ENCODE data around the gene MED13L. TPM values are rescaled to one million over a fixed set of nuclear protein-coding genes. Genes with fewer than 3 reads are reported as not detected.
A peak's percentile ranks its signal among the peaks of the same experiment; 100 is the strongest.
"Not testable (repeated sequence)": the region's sequence is repeated elsewhere in the genome, so short reads cannot be mapped to it uniquely, and the experiment has no call there.

Gene MED13L
- polyA plus RNA-seq, 1 of the 3 experiments (the other 2 are of a cell fraction), result 17.1 TPM

GRCh38 chr12:116236148-116236731 is 41.3 kb downstream of the MED13L start:
- Histone ChIP-seq H3K79me2 (ENCODE audit: insufficient read depth) (peaks cover 100% of the 10 kb centered on the region), H4K20me1 (ENCODE audit: insufficient read depth) (peaks cover 96% of the 10 kb centered on the region), H2AFZ (ENCODE audit: low read depth) (no peak overlapping the region), H3K9ac (no peak overlapping the region), H3K9me3 (no peaks in the 10 kb centered on the region), H3K4me3 (ENCODE audit: low read depth in 2 of 2, low read length in 1 of 2) (no peak overlapping the region), H3K36me3 (replicated peaks in 1 of 2; ENCODE audit: control insufficient read depth in 1 of 2, insufficient read depth in 2 of 2, low read length in 1 of 2) (peaks cover 0 to 12% of the 10 kb centered on the region in 2 experiments), H3F3A (replicated peaks; ENCODE audit: insufficient read depth) (peaks cover 26% of the 10 kb centered on the region), H3K27ac (ENCODE audit: low read depth in 2 of 2, low read length in 1 of 2) (peak overlapping the region; percentile 31; a peak in 2 of 4 replicates), H3K9me2 (no peaks in the 10 kb centered on the region), H3K4me2 (peak overlapping the region; percentile 8; the same call in 1 of the 2 replicates), H3K4me1 (ENCODE audit: control insufficient read depth in 1 of 2, insufficient read depth in 2 of 2, low read depth in 1 of 2, low read length in 1 of 2) (peaks cover 6 to 22% of the 10 kb centered on the region in 2 experiments; a peak in 3 of 4 replicates), H3K27me3 (ENCODE audit: insufficient read depth) (no peaks in the 10 kb centered on the region)
- ChIA-PET POLR2A (no interaction called here), CTCF (interaction anchor here (0.7 to 3.8 kb wide), 38 partner anchors 8 to 469 kb away, joined by 3 to 38 read pairs (median 4); no protein-coding TSS in a partner anchor)
- WGBS (ENCODE audit: low lambda C conversion rate), result 4% methylated on average over 3 of the region's 3 CpGs
- TF ChIP-seq MAX (IDR thresholded peaks at IDR 0.05; ENCODE audit: low read depth), result no peak
- TF ChIP-seq CHD2 (IDR thresholded peaks at IDR 0.05; ENCODE audit: low read length, partially characterized antibody), result peak; percentile 31
- no peak for TF ChIP-seq TAF1 (IDR thresholded peaks at IDR 0.05; ENCODE audit: borderline replicate concordance, low read depth, low read length)
- TF ChIP-seq EZH2phosphoT487 (IDR thresholded peaks at IDR 0.05; ENCODE audit: borderline replicate concordance, low read depth), result no peak
- TF ChIP-seq RAD21 (IDR thresholded peaks at IDR 0.05; ENCODE audit: low read length), result peak; percentile 84
- TF ChIP-seq EP300 (IDR thresholded peaks at IDR 0.05; ENCODE audit: borderline replicate concordance in 1 of 2, low read depth in 1 of 2, low read length in 1 of 2), result 0 out of 4 replicates have a peak, but pooled peaks of 1 of the 2 experiments have one; percentile 14
- peak; percentile 73 for TF ChIP-seq SMC3 (IDR thresholded peaks at IDR 0.05; ENCODE audit: low read depth, low read length)
- 0 out of 2 replicates have a peak, but pooled peaks have one; percentile 15 for TF ChIP-seq TCF12 (IDR thresholded peaks at IDR 0.05)
- peak; percentile 81 for TF ChIP-seq YY1 (IDR thresholded peaks at IDR 0.05; ENCODE audit: low read depth)
- no peak for TF ChIP-seq IRF3 (IDR thresholded peaks at IDR 0.05; ENCODE audit: low read depth, low read length)
- no peak for TF ChIP-seq USF1 (IDR thresholded peaks at IDR 0.05; ENCODE audit: borderline replicate concordance, low read depth)
- peak; percentile 51; the same call in 1 of the 2 replicates for TF ChIP-seq RFX5 (IDR thresholded peaks at IDR 0.05; ENCODE audit: low read length)
- no peak for TF ChIP-seq MXI1 (IDR thresholded peaks at IDR 0.05; ENCODE audit: low read depth, low read length)
- no peak for TF ChIP-seq FOXJ3 (CRISPR knock-in tag; IDR thresholded peaks at IDR 0.05)
- TF ChIP-seq NFIC (IDR thresholded peaks at IDR 0.05; ENCODE audit: borderline replicate concordance), result peak; percentile 43
- peak; percentile 72 for TF ChIP-seq CTCF (IDR thresholded peaks at IDR 0.05)
- no peak for TF ChIP-seq JUND (IDR thresholded peaks at IDR 0.05)
- peak; percentile 36; the same call in 1 of the 2 replicates for TF ChIP-seq GATA2 (CRISPR knock-in tag; IDR thresholded peaks at IDR 0.05)
- no peak for TF ChIP-seq MEF2A (IDR thresholded peaks at IDR 0.05; ENCODE audit: borderline replicate concordance, low read depth)
- DNase-seq, result peak; percentile 48

- H3K27ac ChIP-seq (ENCODE audit: low read depth in 2 of 2, low read length in 1 of 2); H2AFZ ChIP-seq (ENCODE audit: low read depth); H3K9ac ChIP-seq; H3K9me3 ChIP-seq; H3K27me3 ChIP-seq (ENCODE audit: insufficient read depth); H3K4me2 ChIP-seq; H3K4me3 ChIP-seq (ENCODE audit: low read depth in 2 of 2, low read length in 1 of 2); H3K9me2 ChIP-seq; DNase-seq; POLR2A ChIA-PET; CTCF ChIA-PET: not testable (repeated sequence)
- H3K79me2 ChIP-seq (ENCODE audit: insufficient read depth), result peaks cover 100% of the 10 kb centered on the region
- WGBS (ENCODE audit: low lambda C conversion rate), result over 99% methylated on average over 5 of the region's 5 CpGs
- peaks cover 6 to 22% of the 10 kb centered on the region in 2 experiments; a peak in 3 of 4 replicates for H3K4me1 ChIP-seq (ENCODE audit: control insufficient read depth in 1 of 2, insufficient read depth in 2 of 2, low read depth in 1 of 2, low read length in 1 of 2)
- peaks cover 35% of the 10 kb centered on the region for H3F3A ChIP-seq (replicated peaks; ENCODE audit: insufficient read depth)
- peaks cover 0 to 28% of the 10 kb centered on the region in 2 experiments for H3K36me3 ChIP-seq (replicated peaks in 1 of 2; ENCODE audit: control insufficient read depth in 1 of 2, insufficient read depth in 2 of 2, low read length in 1 of 2)
- peaks cover 95% of the 10 kb centered on the region for H4K20me1 ChIP-seq (ENCODE audit: insufficient read depth)
These were observed 43.3 kb downstream of the MED13L start for GRCh38 chr12:116234148-116234547.

Measured in SK-N-SH (cell line).